HCT116 (cell line): ENCODE results near the gene MINDY4B. TPM values are rescaled to one million over a fixed set of nuclear protein-coding genes. Genes with fewer than 3 reads are reported as not detected.

ENCODE experiments used
- ATAC-seq: fragments of 200-7000 bp; cut with Tn5 transposase; 2 replicates; pipeline ENCODE4 v1.9.1; 2020; ENCODE audit warnings: mild to moderate bottlenecking, moderate library complexity
- BruUV-seq: library from RNA; stranded (reverse); fragments of 400-500 nt; replicated peaks from 2 replicates; lab custom pipeline; 2021; lab: Mats Ljungman, UMichigan
- CTCF ChIA-PET: fragments of 300-600 bp; sonication (Branson Sonifier 250); formaldehyde crosslinking; loops from one replicate; lab custom pipeline; 2021; ENCODE audit warnings: antibody characterized with exemption; lab: Charles Lee
- POLR2A ChIA-PET: fragments of 300-600, 350-600 bp; sonication (Branson Sonifier 250); formaldehyde crosslinking; loops from one replicate; lab custom pipeline; 2021; ENCODE audit warnings: antibody characterized with exemption; lab: Charles Lee
- RAD21 ChIA-PET, 2 experiments: fragments of 300-600 bp; sonication (Branson Sonifier 250); formaldehyde crosslinking; loops; one replicate each; lab custom pipeline; 2023; ENCODE audit warnings: low total read pairs in 2 of 2; ENCODE audit not compliant: uncharacterized antibody in 2 of 2, unreplicated experiment in 2 of 2, low non-redundant PET in 1 of 2; lab: Charles Lee
- DNase-seq: peaks from one replicate; pipeline ENCODE4 v3.0.0-alpha.2; 2010; ENCODE audit warnings: low read depth, low spot score
- H2AFZ ChIP-seq: fragments of 200-600 bp; shearing (Covaris generic), sonication (generic); 2 replicates; pipeline ENCODE4 v1.6.1; 2017; ENCODE audit warnings: low read depth, mixed run types, mixed read lengths, antibody characterized with exemption, low read length; ENCODE audit not compliant: poor library complexity, severe bottlenecking
- H3K27ac ChIP-seq: 2 replicates; pipeline ENCODE4 v1.5.1; 2012; ENCODE audit warnings: low read depth, low read length
- H3K27me3 ChIP-seq: fragments of 200-600 bp; sonication (generic); 2 replicates; pipeline ENCODE4 v1.6.1; 2016; ENCODE audit warnings: mixed run types, low read length, mixed read lengths; ENCODE audit not compliant: insufficient read depth
- H3K36me3 ChIP-seq, 2 experiments: fragments of 200-500 bp in 1 of 2; fragments of 200-600 bp in 1 of 2; sonication (Bioruptor generic) in 1 of 2; sonication (generic) in 1 of 2; 2 replicates each; pipeline versions ENCODE4 v1.5.1 to v1.6.1; 2014 to 2016; ENCODE audit warnings: low read length in 2 of 2, inconsistent platforms in 1 of 2, mixed read lengths in 1 of 2, mixed run types in 1 of 2; ENCODE audit not compliant: insufficient read depth in 2 of 2, control insufficient read depth in 1 of 2
- H3K4me1 ChIP-seq, 2 experiments: fragments of 200-600 bp in 1 of 2; sonication (generic) in 1 of 2; 2 replicates each; pipeline versions ENCODE4 v1.5.1 to v1.6.1; 2012 to 2017; ENCODE audit warnings: low read length in 2 of 2, inconsistent platforms in 1 of 2, mild to moderate bottlenecking in 1 of 2, mixed read lengths in 1 of 2, mixed run types in 1 of 2, moderate library complexity in 1 of 2; ENCODE audit not compliant: insufficient read depth in 2 of 2, control insufficient read depth in 1 of 2
- H3K4me2 ChIP-seq: fragments of 200-600 bp; sonication (generic); 2 replicates; pipeline ENCODE4 v1.6.1; 2017; ENCODE audit warnings: mixed run types, low read length, mixed read lengths
- H3K4me3 ChIP-seq, 2 experiments: fragments of 200-600 bp in 1 of 2; sonication (generic) in 1 of 2; replicated peaks in 1 of 2; 2 replicates each; pipeline ENCODE4 v1.5.1; 2011 to 2016; ENCODE audit warnings: low read length in 2 of 2, control low read depth in 1 of 2, low read depth in 1 of 2, mild to moderate bottlenecking in 1 of 2, mixed read lengths in 1 of 2, mixed run types in 1 of 2
- H3K79me2 ChIP-seq: fragments of 200-600 bp; sonication (generic); 2 replicates; pipeline ENCODE4 v1.6.1; 2017; ENCODE audit warnings: mild to moderate bottlenecking, mixed run types, low read length, moderate library complexity, mixed read lengths; ENCODE audit not compliant: insufficient read depth
- H3K9ac ChIP-seq: fragments of 200-600 bp; sonication (generic); 2 replicates; pipeline ENCODE4 v1.6.1; 2016; ENCODE audit warnings: low read length, mixed read lengths
- H3K9me2 ChIP-seq: fragments of 200-600 bp; sonication (generic), shearing (Covaris generic); 2 replicates; pipeline ENCODE4 v1.6.1; 2017; ENCODE audit warnings: mixed run types, mild to moderate bottlenecking, moderate library complexity; ENCODE audit not compliant: insufficient read depth
- H3K9me3 ChIP-seq, 2 experiments: fragments of 200-500 bp in 1 of 2; fragments of 200-600 bp in 1 of 2; sonication (Bioruptor generic) in 1 of 2; sonication (generic) in 1 of 2; 2 replicates each; pipeline ENCODE4 v1.6.1; 2014 to 2017; ENCODE audit warnings: low read length in 2 of 2, mixed read lengths in 2 of 2, inconsistent platforms in 1 of 2, low read depth in 1 of 2, mild to moderate bottlenecking in 1 of 2, mixed run types in 1 of 2, moderate library complexity in 1 of 2; ENCODE audit not compliant: control insufficient read depth in 1 of 2, insufficient read depth in 1 of 2
- H4K20me1 ChIP-seq: fragments of 200-600 bp; sonication (generic), shearing (Covaris generic); 2 replicates; pipeline ENCODE4 v1.6.1; 2017; ENCODE audit warnings: mixed run types, mild to moderate bottlenecking, moderate library complexity; ENCODE audit not compliant: insufficient read depth
- ATF3 ChIP-seq: IDR thresholded peaks from 2 replicates; pipeline ENCODE4 v1.6.1; 2012
- CEBPB ChIP-seq: IDR thresholded peaks from 2 replicates; pipeline ENCODE4 v1.6.1; 2012; ENCODE audit warnings: low read depth
- CTCF ChIP-seq, 3 experiments: fragments of 200-600 bp in 1 of 3; sonication (generic) in 1 of 3; IDR thresholded peaks in 2 of 3; conservative IDR thresholded peaks in 1 of 3; 2 replicates each; pipeline ENCODE4 v1.5.1; 2012 to 2017; ENCODE audit warnings: low read depth in 2 of 3, low read length in 2 of 3, antibody characterized with exemption in 1 of 3, borderline replicate concordance in 1 of 3, control low read depth in 1 of 3, mild to moderate bottlenecking in 1 of 3, mixed read lengths in 1 of 3, mixed run types in 1 of 3, moderate library complexity in 1 of 3; ENCODE audit not compliant: insufficient read depth in 1 of 3
- ELF1 ChIP-seq: IDR thresholded peaks from 2 replicates; pipeline ENCODE4 v1.6.1; 2012; ENCODE audit warnings: low read depth, borderline replicate concordance
- EZH2 ChIP-seq: fragments of 200-600 bp; sonication (generic); IDR thresholded peaks from 2 replicates; pipeline ENCODE4 v1.6.1; 2017; ENCODE audit warnings: antibody characterized with exemption, mixed run types
- EZH2phosphoT487 ChIP-seq: fragments of 200-600 bp; IDR thresholded peaks from 2 replicates; pipeline ENCODE4 v1.6.1; 2018; ENCODE audit warnings: antibody characterized with exemption, borderline replicate concordance
- JUND ChIP-seq: IDR thresholded peaks from 2 replicates; pipeline ENCODE4 v1.6.1; 2012
- POLR2A ChIP-seq: IDR thresholded peaks from 2 replicates; pipeline ENCODE4 v1.7.0; 2011; ENCODE audit warnings: borderline replicate concordance; ENCODE audit not compliant: insufficient read depth, insufficient read length; ENCODE audit errors: extremely low read depth
- POLR2AphosphoS5 ChIP-seq: IDR thresholded peaks from 2 replicates; pipeline ENCODE4 v1.6.1; 2011; ENCODE audit warnings: mild to moderate bottlenecking, low read depth, low read length, moderate library complexity
- TCF7L2 ChIP-seq: IDR thresholded peaks from 2 replicates; pipeline ENCODE4 v1.7.0; 2011; ENCODE audit warnings: borderline replicate concordance, inconsistent platforms; ENCODE audit not compliant: insufficient read depth, insufficient read length; ENCODE audit errors: extremely low read depth
- YY1 ChIP-seq: IDR thresholded peaks from 2 replicates; pipeline ENCODE4 v1.6.1; 2011; ENCODE audit warnings: low read length, low read depth, moderate library complexity, mild to moderate bottlenecking; ENCODE audit not compliant: insufficient replicate concordance; ENCODE audit errors: extremely low read depth
- ZBTB33 ChIP-seq: IDR thresholded peaks from 2 replicates; pipeline ENCODE4 v1.6.1; 2011; ENCODE audit warnings: mild to moderate bottlenecking, low read length, moderate library complexity; ENCODE audit not compliant: insufficient replicate concordance; ENCODE audit errors: extremely low read depth
- ZFX ChIP-seq: fragments of 450-650 bp; IDR thresholded peaks from 2 replicates; pipeline ENCODE4 v1.6.1; 2017
- ZNF274 ChIP-seq: fragments of 200-500 bp; sonication (Bioruptor generic); IDR thresholded peaks from 2 replicates; pipeline ENCODE4 v1.6.1; 2014; ENCODE audit warnings: mild to moderate bottlenecking, low read depth, low read length, inconsistent platforms
- intact Hi-C: fragments of 100-400 bp; cut with micrococcal nuclease; formaldehyde crosslinking; loops from 2 replicates; pipeline ENCODE4 v1.10.0; 2022
- total RNA-seq: library from RNA; stranded (reverse); gene quantifications from one replicate; pipeline ENCODE4 v1.2.1, GENCODE V29; 2021; ENCODE audit not compliant: unreplicated experiment

MINDY4B gene
- total RNA-seq, 1 experiment from 2014 or later: not detected

GRCh38 chr3:150889106-150889505 is 16.1 kb downstream of the MINDY4B start:
- POLR2A ChIA-PET: no interaction called here
- H3K9ac ChIP-seq: no peak overlapping the region
- RAD21 ChIA-PET: no interaction called here
- H3K4me1 ChIP-seq: no peaks in the 10 kb centered on the region
- CTCF ChIA-PET: no interaction called here
- BruUV-seq: no TSS peak
- H3K4me3 ChIP-seq: no peak overlapping the region
- TF ChIP-seq ELF1 (no peak), ZBTB33 (no peak), EZH2 (no peak), TCF7L2 (no peak), ZNF274 (no peak), EZH2phosphoT487 (no peak), POLR2AphosphoS5 (no peak), CTCF (IDR thresholded peaks at IDR 0.05 in 2 of 3, conservative IDR thresholded peaks at IDR 0.05 in 1 of 3; ENCODE audit: borderline replicate concordance in 1 of 3, insufficient read depth in 1 of 3, low read depth in 2 of 3, low read length in 2 of 3) (no peak), ZFX (no peak), CEBPB (no peak), YY1 (no peak), ATF3 (no peak), JUND (no peak), POLR2A (no peak)
- peaks cover 1% of the 10 kb centered on the region; the same call in 1 of the 2 replicates for H3K27me3 ChIP-seq
- H3K27ac ChIP-seq: no peak overlapping the region
- no peaks in the 10 kb centered on the region for H4K20me1 ChIP-seq
- H3K79me2 ChIP-seq: no peaks in the 10 kb centered on the region
- H3K9me2 ChIP-seq: no peaks in the 10 kb centered on the region
- H2AFZ ChIP-seq: no peak overlapping the region
- no peak overlapping the region for H3K4me2 ChIP-seq
- no peaks in the 10 kb centered on the region for H3K9me3 ChIP-seq
- DNase-seq (no peak), ATAC-seq (no peak)
- intact Hi-C loops: no loop called here
- H3K36me3 ChIP-seq: no peaks in the 10 kb centered on the region
